Measurements from ENCODE around the gene VAMP8. TPM values are rescaled to one million over a fixed set of nuclear protein-coding genes. Genes with fewer than 3 reads are reported as not detected.

The VAMP8 gene
- 7.1 TPM for polyA plus RNA-seq (2012; ENCODE audit: insufficient read length, low read depth)

- no peak for TF ChIP-seq TAF1 (IDR thresholded peaks at IDR 0.05; ENCODE audit: borderline replicate concordance, insufficient read depth, low read length)
- no peak for TF ChIP-seq FOXP2 (optimal IDR thresholded peaks at IDR 0.05; ENCODE audit: borderline replicate concordance, extremely low read depth, extremely low read length, insufficient read depth)
- TF ChIP-seq SIN3A (IDR thresholded peaks at IDR 0.05; ENCODE audit: borderline replicate concordance, insufficient read depth, low read length): no peak
- TF ChIP-seq, protein P1, sequence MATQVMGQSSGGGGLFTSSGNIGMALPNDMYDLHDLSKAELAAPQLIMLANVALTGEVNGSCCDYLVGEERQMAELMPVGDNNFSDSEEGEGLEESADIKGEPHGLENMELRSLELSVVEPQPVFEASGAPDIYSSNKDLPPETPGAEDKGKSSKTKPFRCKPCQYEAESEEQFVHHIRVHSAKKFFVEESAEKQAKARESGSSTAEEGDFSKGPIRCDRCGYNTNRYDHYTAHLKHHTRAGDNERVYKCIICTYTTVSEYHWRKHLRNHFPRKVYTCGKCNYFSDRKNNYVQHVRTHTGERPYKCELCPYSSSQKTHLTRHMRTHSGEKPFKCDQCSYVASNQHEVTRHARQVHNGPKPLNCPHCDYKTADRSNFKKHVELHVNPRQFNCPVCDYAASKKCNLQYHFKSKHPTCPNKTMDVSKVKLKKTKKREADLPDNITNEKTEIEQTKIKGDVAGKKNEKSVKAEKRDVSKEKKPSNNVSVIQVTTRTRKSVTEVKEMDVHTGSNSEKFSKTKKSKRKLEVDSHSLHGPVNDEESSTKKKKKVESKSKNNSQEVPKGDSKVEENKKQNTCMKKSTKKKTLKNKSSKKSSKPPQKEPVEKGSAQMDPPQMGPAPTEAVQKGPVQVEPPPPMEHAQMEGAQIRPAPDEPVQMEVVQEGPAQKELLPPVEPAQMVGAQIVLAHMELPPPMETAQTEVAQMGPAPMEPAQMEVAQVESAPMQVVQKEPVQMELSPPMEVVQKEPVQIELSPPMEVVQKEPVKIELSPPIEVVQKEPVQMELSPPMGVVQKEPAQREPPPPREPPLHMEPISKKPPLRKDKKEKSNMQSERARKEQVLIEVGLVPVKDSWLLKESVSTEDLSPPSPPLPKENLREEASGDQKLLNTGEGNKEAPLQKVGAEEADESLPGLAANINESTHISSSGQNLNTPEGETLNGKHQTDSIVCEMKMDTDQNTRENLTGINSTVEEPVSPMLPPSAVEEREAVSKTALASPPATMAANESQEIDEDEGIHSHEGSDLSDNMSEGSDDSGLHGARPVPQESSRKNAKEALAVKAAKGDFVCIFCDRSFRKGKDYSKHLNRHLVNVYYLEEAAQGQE (IDR thresholded peaks at IDR 0.05; ENCODE audit: insufficient read depth in 1 of 2, low read depth in 2 of 2, low read length in 2 of 2): no peak
- no peak for TF ChIP-seq POLR2AphosphoS5 (IDR thresholded peaks at IDR 0.05; ENCODE audit: low read depth, low read length)
Observed at GRCh38 chr2:85577386-85578242, at the start of gene VAMP8. VAMP8 (plus strand) TSS chr2:85577586; CDS start chr2:85577647, 61 bp downstream.

DNA sequence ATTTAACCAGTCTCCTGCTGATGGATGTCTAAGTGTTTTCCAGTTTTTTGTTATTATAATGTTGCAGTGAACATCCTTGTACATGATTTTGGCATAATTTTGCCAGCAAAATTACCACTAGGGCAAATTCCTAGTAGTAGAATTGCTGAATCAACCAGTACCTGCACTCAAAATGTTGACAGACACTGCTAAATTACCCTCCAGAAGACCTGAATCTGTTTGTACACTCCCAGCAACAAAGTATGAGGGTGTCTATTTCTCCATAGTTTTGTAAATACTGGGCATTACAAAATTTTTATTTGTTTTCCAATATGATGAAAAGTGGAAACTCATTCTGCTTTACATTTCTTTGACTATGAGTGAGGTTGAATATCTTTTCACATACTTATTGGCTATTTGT, 49.6 kb upstream of the VAMP8 start:
- no peak for TF ChIP-seq SIN3A (IDR thresholded peaks at IDR 0.05; ENCODE audit: borderline replicate concordance, insufficient read depth, low read length)
- TF ChIP-seq, protein P1 (IDR thresholded peaks at IDR 0.05; ENCODE audit: insufficient read depth in 1 of 2, low read depth in 2 of 2, low read length in 2 of 2): no peak

- TF ChIP-seq, protein P1 (IDR thresholded peaks at IDR 0.05; ENCODE audit: insufficient read depth in 1 of 2, low read depth in 2 of 2, low read length in 2 of 2): no peak
- TF ChIP-seq TAF1 (IDR thresholded peaks at IDR 0.05; ENCODE audit: borderline replicate concordance, insufficient read depth, low read length) (no peak), FOXP2 (optimal IDR thresholded peaks at IDR 0.05; ENCODE audit: borderline replicate concordance, extremely low read depth, extremely low read length, insufficient read depth) (no peak), POLR2AphosphoS5 (IDR thresholded peaks at IDR 0.05; ENCODE audit: low read depth, low read length) (no peak), SIN3A (IDR thresholded peaks at IDR 0.05; ENCODE audit: borderline replicate concordance, insufficient read depth, low read length) (no peak)
Observed at GRCh38 chr2:85528355-85528754, 49.0 kb upstream of the VAMP8 start.

- TF ChIP-seq FOXP2 (optimal IDR thresholded peaks at IDR 0.05; ENCODE audit: borderline replicate concordance, extremely low read depth, extremely low read length, insufficient read depth): no peak
Observed at GRCh38 chr2:85529809-85530208, 47.6 kb upstream of the VAMP8 start.

DNA sequence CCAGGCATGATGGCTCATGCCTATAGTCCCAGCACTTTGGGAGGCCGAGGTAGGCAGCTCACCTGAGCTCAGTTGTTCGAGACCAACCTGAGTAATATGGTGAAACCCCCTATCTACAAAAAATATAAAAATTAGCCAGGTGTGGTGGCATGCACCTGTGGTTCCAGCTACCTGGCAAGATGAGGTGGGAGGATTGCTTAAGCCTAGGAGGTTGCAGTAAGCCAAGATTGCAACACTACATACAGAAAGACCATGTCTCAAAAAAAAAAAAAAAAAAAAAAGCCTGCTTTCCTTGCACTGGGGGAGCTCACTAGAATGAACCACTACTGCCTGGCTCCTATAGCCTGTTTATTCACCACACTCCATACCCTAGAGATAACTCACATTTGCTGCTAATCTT, 45.8 kb upstream of the VAMP8 start:
- TF ChIP-seq TAF1 (IDR thresholded peaks at IDR 0.05; ENCODE audit: borderline replicate concordance, insufficient read depth, low read length) (no peak), SIN3A (IDR thresholded peaks at IDR 0.05; ENCODE audit: borderline replicate concordance, insufficient read depth, low read length) (no peak), FOXP2 (optimal IDR thresholded peaks at IDR 0.05; ENCODE audit: borderline replicate concordance, extremely low read depth, extremely low read length, insufficient read depth) (no peak), POLR2AphosphoS5 (IDR thresholded peaks at IDR 0.05; ENCODE audit: low read depth, low read length) (no peak)
- TF ChIP-seq, protein P1 (IDR thresholded peaks at IDR 0.05; ENCODE audit: insufficient read depth in 1 of 2, low read depth in 2 of 2, low read length in 2 of 2): no peak

All from PFSK-1 (cell line).